Lung (tissue), 12 donors: ENCODE data around the gene GATB. TPM values are rescaled to one million over a fixed set of nuclear protein-coding genes. Genes with fewer than 3 reads are reported as not detected.

Source experiments
- ATAC-seq: fragments of 200-7000 bp; cut with Tn5 transposase; one replicate; pipeline ENCODE4 v1.9.1; 2020; ENCODE audit warnings: moderate number of reproducible peaks; ENCODE audit not compliant: insufficient read depth, low FRiP score
- DNase-seq, 3 donors: peaks; one replicate each; pipeline ENCODE4 v3.0.0-alpha.2; 2013 to 2017
- H3K27ac ChIP-seq, 2 donors: one replicate each; pipeline ENCODE4 v1.5.1; 2013; ENCODE audit warnings: mild to moderate bottlenecking in 2 of 2, moderate library complexity in 2 of 2, control low read depth in 1 of 2, inconsistent platforms in 1 of 2, low read depth in 1 of 2, low read length in 1 of 2
- H3K27me3 ChIP-seq, 3 donors: one replicate each; pipeline ENCODE4 v1.5.1; 2013; ENCODE audit warnings: low read length in 2 of 3; ENCODE audit not compliant: control insufficient read depth in 3 of 3, insufficient read depth in 3 of 3
- H3K36me3 ChIP-seq, 4 donors: one replicate each; pipeline ENCODE4 v1.5.1; 2013; ENCODE audit warnings: low read length in 4 of 4, mild to moderate bottlenecking in 1 of 4, moderate library complexity in 1 of 4; ENCODE audit not compliant: control insufficient read depth in 4 of 4, insufficient read depth in 4 of 4
- H3K4me1 ChIP-seq, 5 donors: one replicate each; pipeline ENCODE4 v1.5.1; 2013; ENCODE audit warnings: low read length in 5 of 5, mild to moderate bottlenecking in 2 of 5, moderate library complexity in 1 of 5; ENCODE audit not compliant: control insufficient read depth in 5 of 5, insufficient read depth in 5 of 5
- H3K4me3 ChIP-seq: one replicate; pipeline ENCODE4 v1.5.1; 2013; ENCODE audit warnings: mild to moderate bottlenecking, control low read depth, moderate library complexity
- H3K9ac ChIP-seq, 2 donors: one replicate each; pipeline ENCODE4 v1.5.1; 2013; ENCODE audit warnings: low read length in 2 of 2, control low read depth in 1 of 2; ENCODE audit not compliant: insufficient read depth in 1 of 2
- H3K9me3 ChIP-seq, 4 donors: one replicate each; pipeline ENCODE4 v1.5.1; 2013; ENCODE audit warnings: low read length in 3 of 4, mild to moderate bottlenecking in 1 of 4, moderate library complexity in 1 of 4; ENCODE audit not compliant: control insufficient read depth in 4 of 4, insufficient read depth in 3 of 4
- CTCF ChIP-seq: IDR thresholded peaks from 2 replicates; pipeline ENCODE4 v1.5.1; 2012; ENCODE audit warnings: mild to moderate bottlenecking; ENCODE audit errors: control extremely low read depth, extremely low read depth
- WGBS, 2 donors: extraction: QIAGEN DNeasy Blood & Tissue Kit; methylation state at CpG; one replicate each; pipeline ENCODE4 v1.1.7; 2013; 5-methylcytosine and 5-hydroxymethylcytosine counted together
- polyA plus RNA-seq, 2 donors: library from polyadenylated mRNA; stranded (reverse); fragments of 200-250 nt; gene quantifications; one replicate each; pipeline ENCODE4 v1.2.1, GENCODE V29; 2013
- total RNA-seq, 2 donors: library from RNA; depleted of rRNA in 1 of 2; stranded (reverse); fragments of >200 nt in 1 of 2; gene quantifications; one replicate each; pipeline ENCODE4 v1.2.1, GENCODE V29; 2014 to 2021
- donor health status: control.
- donor health status: control.
- donor health status: Bipolar disorder and iron deficiency.
- donor health status: healthy.
- donor health status: DM: yes; HTN: yes; CAD: no.

Gene GATB
- total and polyA plus RNA-seq, 4 donors = 11.0 to 18.4 (median 15.6) TPM

- no peak for ATAC-seq
- peak in 2 of 3 donors; percentile 4 to 9 for DNase-seq
- TF ChIP-seq CTCF = peak; percentile 45
Measured at GRCh38 chr4:151801547-151802516, 41.0 kb upstream of the GATB start.

GRCh38 chr4:151799417-151800012 is 38.7 kb upstream of the GATB start:
- H3K9ac ChIP-seq = no peak overlapping the region
- ATAC-seq = no peak
- H3K27me3 ChIP-seq = no peaks in the 10 kb centered on the region
- no peak for TF ChIP-seq CTCF
- no peaks in the 10 kb centered on the region for H3K36me3 ChIP-seq
- H3K9me3 ChIP-seq = no peaks in the 10 kb centered on the region
- peak overlapping the region in 1 of 2 donors; percentile 81 for H3K27ac ChIP-seq
- DNase-seq = no peak
- H3K4me3 ChIP-seq = no peak overlapping the region
- no peaks in the 10 kb centered on the region for H3K4me1 ChIP-seq
- WGBS, 2 donors = 78 to 88% methylated on average over 3 of the region's 3 CpGs

More at GRCh38 chr4:151801547-151802516, 41.0 kb upstream of the GATB start:
- Histone ChIP-seq H3K4me1 (no peaks in the 10 kb centered on the region), H3K27me3 (no peaks in the 10 kb centered on the region), H3K9me3 (no peaks in the 10 kb centered on the region), H3K9ac (no peak overlapping the region), H3K27ac (no peak overlapping the region), H3K4me3 (no peak overlapping the region), H3K36me3 (no peaks in the 10 kb centered on the region)
- WGBS, 2 donors = 60 to 70% methylated on average over 15 of the region's 15 CpGs

- H3K9ac ChIP-seq = no peak overlapping the region
- peak overlapping the region in 1 of 2 donors; percentile 81 for H3K27ac ChIP-seq
- no peaks in the 10 kb centered on the region for H3K9me3 ChIP-seq
- H3K27me3 ChIP-seq = no peaks in the 10 kb centered on the region
- no peaks in the 10 kb centered on the region for H3K4me1 ChIP-seq
- no peak for ATAC-seq
- no peak for DNase-seq
- TF ChIP-seq CTCF = no peak
- H3K4me3 ChIP-seq = no peak overlapping the region
- H3K36me3 ChIP-seq = no peaks in the 10 kb centered on the region
- 78 to 79% methylated on average over 6 of the region's 6 CpGs for WGBS, 2 donors
Measured at GRCh38 chr4:151798678-151799416, 38.0 kb upstream of the GATB start.
